NCI-H2029 treated with DMSO at 0.1 percent for 48 hours (cell line): ENCODE results near the gene EFNB3.

ENCODE experiments used
- DNase-seq: peaks from one replicate; lab custom pipeline; 2025; lab: John Stamatoyannopoulos, UW

EFNB3 gene

GRCh38 chr17:7700510-7700909, 4.5 kb upstream of the EFNB3 start:
- DNase-seq: no peak

GRCh38 chr17:7701681-7702080, 3.3 kb upstream of the EFNB3 start:
- no peak for DNase-seq

GRCh38 chr17:7702776-7703175, 2.2 kb upstream of the EFNB3 start:
- no peak for DNase-seq

- DNase-seq: no peak
Measured at GRCh38 chr17:7703584-7704479, 1.2 kb upstream of the EFNB3 start.

GRCh38 chr17:7705269-7706255, 560 bp downstream of the EFNB3 start:
- no peak for DNase-seq

GRCh38 chr17:7706631-7707354, 1.8 kb downstream of the EFNB3 start:
- DNase-seq: no peak

- no peak for DNase-seq
Measured at GRCh38 chr17:7707446-7707845, 2.4 kb downstream of the EFNB3 start.

GRCh38 chr17:7707858-7708750, 3.1 kb downstream of the EFNB3 start:
- no peak for DNase-seq

GRCh38 chr17:7709031-7709430, 4.0 kb downstream of the EFNB3 start:
- DNase-seq: no peak

GRCh38 chr17:7710301-7710700, 5.3 kb downstream of the EFNB3 start:
- DNase-seq: no peak

GRCh38 chr17:7711051-7711755, 6.2 kb downstream of the EFNB3 start:
- no peak for DNase-seq

- no peak for DNase-seq
Measured at GRCh38 chr17:7712111-7712771, 7.2 kb downstream of the EFNB3 start.

- DNase-seq: no peak
Measured at GRCh38 chr17:7713782-7714181, 8.8 kb downstream of the EFNB3 start.

GRCh38 chr17:7714721-7715594, 10.0 kb downstream of the EFNB3 start:
- DNase-seq: no peak

- DNase-seq: no peak
Measured at GRCh38 chr17:7715936-7716886, 11.2 kb downstream of the EFNB3 start.

- DNase-seq: no peak
Measured at GRCh38 chr17:7716901-7717755, 12.1 kb downstream of the EFNB3 start, which contains the start of gene DNAH2. DNAH2 (plus strand) TSS chr17:7717744; CDS start chr17:7719735, 1,991 bp downstream.
